Measurements from ENCODE around the gene KANK2. TPM values are rescaled to one million over a fixed set of nuclear protein-coding genes. Genes with fewer than 3 reads are reported as not detected.

The KANK2 gene
- total and polyA plus RNA-seq, 2 donors (not counting 1 experiment from before 2014, with no cell fraction given) = 192 to 511 TPM

- H3K9me3 ChIP-seq (ENCODE audit: control insufficient read depth, insufficient read depth, low read depth, low read length) = no peaks in the 10 kb centered on the region
- H3K79me2 ChIP-seq (ENCODE audit: control insufficient read depth, insufficient read depth, low read length) = no peaks in the 10 kb centered on the region
- H3K27ac ChIP-seq (ENCODE audit: insufficient read depth, low read length) = no peak overlapping the region
- no peak overlapping the region for H3K4me2 ChIP-seq (ENCODE audit: extremely low read depth, insufficient read depth, low read length)
- no peak overlapping the region for H2AFZ ChIP-seq (ENCODE audit: low read length)
- H3K4me1 ChIP-seq (ENCODE audit: control insufficient read depth, extremely low read depth, insufficient read depth, low read length) = no peaks in the 10 kb centered on the region
- no peaks in the 10 kb centered on the region for H4K20me1 ChIP-seq (ENCODE audit: control insufficient read depth, extremely low read depth, insufficient read depth, low read length)
- no peak for DNase-seq (ENCODE audit: low read depth in 2 of 2)
- H3K36me3 ChIP-seq (ENCODE audit: control insufficient read depth, insufficient read depth, low read length) = no peaks in the 10 kb centered on the region
- H3K4me3 ChIP-seq (replicated peaks in 1 of 4; ENCODE audit: control extremely low read depth in 1 of 4, insufficient read depth in 1 of 4, low read depth in 3 of 4, low read length in 4 of 4) = no peak overlapping the region
- no peaks in the 10 kb centered on the region for H3K27me3 ChIP-seq (ENCODE audit: control insufficient read depth, insufficient read depth, low read length)
- no peak overlapping the region for H3K9ac ChIP-seq (ENCODE audit: insufficient read depth, low read length)
- no peak for TF ChIP-seq CTCF (conservative IDR thresholded peaks at IDR 0.05 in 1 of 2, IDR thresholded peaks at IDR 0.05 in 1 of 2; ENCODE audit: low read depth in 1 of 2, low read length in 2 of 2)
- TF ChIP-seq EZH2 (IDR thresholded peaks at IDR 0.05; ENCODE audit: low read length, missing control alignments) = no peak
These were observed 39.3 kb upstream of the KANK2 start for GRCh38 chr19:11236324-11237301.

- Histone ChIP-seq H4K20me1 (ENCODE audit: control insufficient read depth, extremely low read depth, insufficient read depth, low read length) (no peaks in the 10 kb centered on the region), H3K9me3 (ENCODE audit: control insufficient read depth, insufficient read depth, low read depth, low read length) (no peaks in the 10 kb centered on the region), H3K27ac (ENCODE audit: insufficient read depth, low read length) (no peak overlapping the region), H3K4me2 (ENCODE audit: extremely low read depth, insufficient read depth, low read length) (no peak overlapping the region), H2AFZ (ENCODE audit: low read length) (no peak overlapping the region), H3K79me2 (ENCODE audit: control insufficient read depth, insufficient read depth, low read length) (no peaks in the 10 kb centered on the region), H3K36me3 (ENCODE audit: control insufficient read depth, insufficient read depth, low read length) (no peaks in the 10 kb centered on the region), H3K4me3 (replicated peaks in 1 of 4; ENCODE audit: control extremely low read depth in 1 of 4, insufficient read depth in 1 of 4, low read depth in 3 of 4, low read length in 4 of 4) (no peak overlapping the region), H3K27me3 (ENCODE audit: control insufficient read depth, insufficient read depth, low read length) (no peaks in the 10 kb centered on the region), H3K4me1 (ENCODE audit: control insufficient read depth, extremely low read depth, insufficient read depth, low read length) (no peaks in the 10 kb centered on the region), H3K9ac (ENCODE audit: insufficient read depth, low read length) (no peak overlapping the region)
- TF ChIP-seq EZH2 (IDR thresholded peaks at IDR 0.05; ENCODE audit: low read length, missing control alignments) (no peak), CTCF (conservative IDR thresholded peaks at IDR 0.05 in 1 of 2, IDR thresholded peaks at IDR 0.05 in 1 of 2; ENCODE audit: low read depth in 1 of 2, low read length in 2 of 2) (no peak)
- no peak for DNase-seq (ENCODE audit: low read depth in 2 of 2)
These were observed 37.2 kb upstream of the KANK2 start for GRCh38 chr19:11234486-11235075.

- DNase-seq (ENCODE audit: low read depth in 2 of 2) = no peak
- Histone ChIP-seq H3K9ac (ENCODE audit: insufficient read depth, low read length) (no peak overlapping the region), H4K20me1 (ENCODE audit: control insufficient read depth, extremely low read depth, insufficient read depth, low read length) (no peaks in the 10 kb centered on the region), H3K9me3 (ENCODE audit: control insufficient read depth, insufficient read depth, low read depth, low read length) (no peaks in the 10 kb centered on the region), H3K27ac (ENCODE audit: insufficient read depth, low read length) (no peak overlapping the region), H3K36me3 (ENCODE audit: control insufficient read depth, insufficient read depth, low read length) (no peaks in the 10 kb centered on the region), H3K4me2 (ENCODE audit: extremely low read depth, insufficient read depth, low read length) (no peak overlapping the region), H3K79me2 (ENCODE audit: control insufficient read depth, insufficient read depth, low read length) (no peaks in the 10 kb centered on the region), H2AFZ (ENCODE audit: low read length) (no peak overlapping the region), H3K27me3 (ENCODE audit: control insufficient read depth, insufficient read depth, low read length) (no peaks in the 10 kb centered on the region), H3K4me1 (ENCODE audit: control insufficient read depth, extremely low read depth, insufficient read depth, low read length) (no peaks in the 10 kb centered on the region), H3K4me3 (replicated peaks in 1 of 4; ENCODE audit: control extremely low read depth in 1 of 4, insufficient read depth in 1 of 4, low read depth in 3 of 4, low read length in 4 of 4) (no peak overlapping the region)
- TF ChIP-seq CTCF (conservative IDR thresholded peaks at IDR 0.05 in 1 of 2, IDR thresholded peaks at IDR 0.05 in 1 of 2; ENCODE audit: low read depth in 1 of 2, low read length in 2 of 2) (no peak), EZH2 (IDR thresholded peaks at IDR 0.05; ENCODE audit: low read length, missing control alignments) (no peak)
These were observed 35.7 kb upstream of the KANK2 start for GRCh38 chr19:11233073-11233472.
